HG03520 (cell line): ENCODE data around the gene KRT82.
"Not testable (repeated sequence)": the region's sequence is repeated elsewhere in the genome, so short reads cannot be mapped to it uniquely, and the experiment has no call there.

Experiments
- ATAC-seq: cut with Tn5 transposase; IDR thresholded peaks from one replicate; pipeline ENCODE4 v1.9.1; 2021; ENCODE audit warnings: mild to moderate bottlenecking, moderate library complexity; ENCODE audit not compliant: unreplicated experiment

KRT82 gene

DNA sequence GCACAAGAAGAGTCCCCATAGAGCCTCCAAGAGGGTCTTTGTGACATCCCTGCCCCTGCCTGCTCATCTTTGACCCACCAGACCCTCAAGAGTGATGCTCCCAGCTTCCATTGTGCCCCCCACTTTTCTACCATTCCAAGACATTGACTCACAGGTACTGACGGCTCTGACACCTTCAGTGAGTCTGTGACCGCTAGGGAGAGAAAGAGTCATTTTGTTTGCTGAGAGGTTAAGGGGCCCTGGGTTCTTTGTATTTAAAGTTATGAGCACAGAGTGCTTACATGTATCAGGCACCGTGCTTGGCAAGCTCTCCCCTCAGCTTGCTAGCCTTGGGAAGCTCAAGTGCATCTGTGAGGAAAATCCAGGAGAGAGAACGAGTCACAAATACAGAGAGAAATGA, 7.1 kb upstream of the KRT82 start:
- ATAC-seq: no peak

DNA sequence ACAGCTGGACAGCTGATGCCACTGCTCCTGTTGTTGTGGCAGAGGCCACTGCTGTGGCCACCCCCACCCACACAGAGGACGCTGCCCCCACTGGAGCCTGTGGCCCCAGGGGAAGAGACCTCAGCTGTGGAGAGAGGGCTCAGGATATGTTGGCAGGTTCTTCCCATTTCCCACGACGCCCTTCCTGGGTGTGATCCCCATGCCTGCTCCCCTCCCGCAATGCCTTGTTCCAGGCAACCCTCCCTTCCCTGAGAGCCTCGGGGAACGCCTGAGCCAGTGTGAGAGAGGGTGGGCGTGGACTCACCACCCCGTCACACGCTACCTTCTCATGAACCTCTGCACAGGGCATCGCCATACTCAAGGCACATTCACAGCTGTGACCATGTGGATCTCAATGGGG, 5.7 kb upstream of the KRT82 start:
- no peak for ATAC-seq

DNA sequence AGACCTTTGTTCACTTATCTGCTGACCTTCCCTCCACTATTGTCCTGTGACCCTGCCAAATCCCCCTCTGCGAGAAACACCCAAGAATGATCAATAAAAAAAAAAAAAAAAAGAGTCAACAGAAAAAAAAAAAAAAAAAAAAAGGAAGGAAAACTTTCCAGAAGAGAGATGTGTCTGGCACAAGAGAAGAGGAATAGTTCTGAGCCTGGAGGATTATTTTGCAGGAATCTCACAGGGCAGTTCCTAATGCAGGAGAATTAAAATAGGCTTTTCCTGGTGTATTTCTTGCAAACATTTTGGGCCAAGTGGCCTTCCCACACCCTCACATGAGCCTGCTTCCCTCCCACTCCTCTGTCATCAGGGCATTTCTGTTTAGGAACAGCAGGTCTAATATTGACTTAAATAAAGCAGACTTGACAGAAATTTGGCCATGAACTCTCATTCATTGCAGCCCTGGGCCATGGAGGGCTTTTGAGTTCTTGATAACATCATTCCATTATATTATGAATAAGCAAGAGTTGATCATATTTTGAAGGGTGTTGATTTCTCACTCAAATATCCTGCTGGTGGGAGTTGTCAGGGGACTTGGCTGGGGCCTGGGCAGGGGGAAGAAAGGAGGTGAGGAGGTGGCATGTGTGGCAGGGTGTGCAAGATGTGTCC, 4.6 kb upstream of the KRT82 start:
- not testable (repeated sequence) for ATAC-seq

DNA sequence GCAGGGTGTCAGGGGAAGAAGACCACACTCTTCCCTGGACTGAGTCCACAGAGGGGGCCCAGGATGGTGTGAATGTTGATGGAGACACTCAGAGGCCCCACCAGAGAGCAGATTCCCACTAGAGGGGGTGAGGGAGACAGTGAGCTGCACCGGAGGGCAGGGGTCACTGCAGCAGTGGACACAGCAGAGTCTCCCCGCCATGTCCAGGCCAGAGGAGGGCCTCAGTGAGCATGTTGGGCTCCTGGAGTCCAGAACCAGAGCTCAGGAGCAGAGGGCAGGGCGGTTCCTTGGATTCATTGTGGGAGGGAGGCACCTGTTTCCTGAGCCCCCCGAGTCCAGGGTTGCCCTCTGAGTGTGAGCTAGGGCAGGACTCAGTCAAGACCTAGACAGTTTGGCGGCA, 1.8 kb upstream of the KRT82 start:
- ATAC-seq: no peak

DNA sequence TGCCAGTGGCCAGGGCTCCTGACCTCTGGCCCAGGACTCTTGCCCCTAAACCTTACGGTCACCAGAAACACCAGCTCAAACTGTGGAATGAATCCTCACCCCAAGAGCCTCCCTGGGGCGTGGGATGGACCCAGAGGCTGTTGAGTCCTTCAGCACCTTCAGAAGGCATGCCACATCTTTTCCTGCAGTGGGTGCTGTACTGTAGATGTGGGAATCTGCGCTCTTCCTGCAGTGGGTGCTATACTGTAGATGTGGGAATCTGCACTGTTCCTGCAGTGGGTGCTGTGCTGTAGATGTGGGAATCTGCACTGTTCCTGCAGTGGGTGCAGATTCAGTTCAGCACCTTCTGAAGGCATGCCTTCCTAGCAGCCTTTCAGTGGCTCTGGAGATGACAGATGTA, 1.2 kb downstream of the KRT82 start:
- ATAC-seq: no peak

DNA sequence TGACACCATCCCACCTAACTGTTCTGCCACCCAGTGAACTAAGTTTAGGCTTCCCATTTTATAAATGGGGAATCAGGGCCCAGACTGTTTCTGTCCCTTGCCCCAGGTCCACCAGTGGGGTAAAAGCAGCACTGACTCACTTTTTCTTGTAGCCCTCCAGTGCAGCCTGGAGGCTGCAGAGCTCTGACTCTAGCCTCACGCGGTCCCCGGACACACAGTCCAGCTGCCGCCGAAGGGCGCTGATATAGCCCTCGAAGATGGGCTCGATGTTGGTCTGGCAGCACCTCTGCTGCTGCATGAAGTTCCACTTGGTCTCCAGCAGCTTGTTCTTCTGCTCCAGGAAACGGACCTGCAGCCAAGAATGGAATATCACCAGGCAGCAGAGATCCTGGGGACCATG, 2.6 kb downstream of the KRT82 start:
- ATAC-seq: no peak

DNA sequence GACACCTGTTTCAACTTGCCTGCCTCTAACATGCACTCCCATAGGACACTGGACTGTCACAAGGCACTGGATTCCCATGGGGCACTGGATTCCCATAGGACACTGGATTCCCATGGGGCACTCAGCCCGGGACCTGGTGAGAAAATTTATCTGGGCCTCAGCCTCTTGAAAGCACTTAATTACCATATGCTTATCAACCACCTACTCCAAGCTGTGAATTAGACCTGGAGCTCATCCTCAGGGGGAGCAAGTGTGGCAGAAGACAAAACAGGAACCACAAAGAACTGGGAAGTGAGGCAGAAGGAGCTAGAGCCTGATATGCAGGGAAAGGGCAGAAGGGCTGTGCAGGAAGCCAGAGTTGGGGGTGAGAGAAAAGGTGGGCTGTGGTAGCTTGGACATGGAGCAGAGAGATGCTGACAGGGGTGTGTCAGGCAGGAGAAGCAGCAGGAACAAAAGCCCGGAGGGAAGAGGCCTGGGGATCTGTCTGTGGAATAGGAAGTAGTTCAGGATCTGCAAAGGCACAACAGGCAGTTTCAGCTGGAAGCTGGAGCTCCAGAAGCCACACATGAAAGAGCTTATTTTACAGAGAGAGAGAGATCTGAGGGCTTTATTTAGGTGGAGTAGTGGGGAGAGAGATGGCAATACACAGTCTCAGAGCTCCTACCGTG, 3.1 kb downstream of the KRT82 start:
- no peak for ATAC-seq

DNA sequence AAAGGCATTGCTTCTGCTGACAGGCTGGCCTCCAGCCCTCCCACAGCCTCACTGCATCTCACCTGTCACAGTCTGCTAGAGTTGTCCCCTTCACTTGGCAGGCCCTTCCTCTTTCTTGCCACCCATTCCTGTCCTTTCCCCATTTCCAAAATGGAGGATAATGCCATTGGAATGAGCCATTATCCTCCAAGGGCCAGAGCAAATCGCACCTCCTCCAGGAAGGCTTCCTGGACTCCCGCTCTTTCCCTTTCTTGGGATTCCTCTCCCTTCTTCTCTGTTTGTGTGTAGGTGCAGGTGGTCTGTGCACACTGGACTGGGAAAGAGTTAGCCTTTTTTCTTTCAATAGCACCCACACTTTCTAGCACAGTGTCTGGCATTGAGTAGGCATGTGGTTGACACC, 3.8 kb downstream of the KRT82 start:
- no peak for ATAC-seq

DNA sequence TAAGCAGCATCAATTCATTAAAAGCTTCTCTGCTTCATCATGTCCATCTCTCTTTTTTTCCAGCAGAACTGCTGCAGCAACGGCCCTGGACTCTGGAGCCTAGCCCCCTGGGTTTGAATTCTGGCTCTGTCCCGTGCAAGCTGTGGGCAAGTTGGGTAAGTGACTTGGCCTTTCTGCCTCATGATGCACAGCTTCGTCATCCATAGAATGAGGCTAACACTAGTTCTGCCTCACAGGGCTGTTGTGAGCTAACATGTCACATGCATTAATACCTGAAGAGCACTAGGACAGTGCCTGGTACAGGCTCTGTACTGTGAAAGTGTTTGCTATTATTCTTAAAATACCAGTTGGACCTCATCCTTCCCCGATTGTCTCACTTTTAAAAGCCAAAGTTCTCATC, 4.2 kb downstream of the KRT82 start:
- no peak for ATAC-seq

DNA sequence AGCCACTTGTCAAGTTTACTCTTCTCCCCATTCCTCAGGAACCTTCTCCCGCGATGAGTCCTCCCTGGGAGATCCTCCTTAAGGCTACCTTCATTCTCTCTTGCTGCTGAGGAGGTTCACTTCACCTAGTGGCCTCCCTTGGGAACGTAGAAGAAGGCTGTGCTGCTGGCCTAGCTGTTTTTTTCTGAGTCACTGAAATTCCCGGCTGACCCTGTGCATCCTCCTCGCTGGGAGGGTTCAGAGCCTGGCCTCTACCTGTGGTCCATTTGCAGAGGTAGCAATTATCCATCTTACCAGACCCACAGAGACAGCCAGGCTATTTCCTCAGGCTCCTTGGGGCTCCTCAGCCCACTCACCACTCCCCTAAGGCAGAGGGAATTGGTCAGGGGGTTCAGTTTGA, 4.6 kb downstream of the KRT82 start:
- no peak for ATAC-seq

DNA sequence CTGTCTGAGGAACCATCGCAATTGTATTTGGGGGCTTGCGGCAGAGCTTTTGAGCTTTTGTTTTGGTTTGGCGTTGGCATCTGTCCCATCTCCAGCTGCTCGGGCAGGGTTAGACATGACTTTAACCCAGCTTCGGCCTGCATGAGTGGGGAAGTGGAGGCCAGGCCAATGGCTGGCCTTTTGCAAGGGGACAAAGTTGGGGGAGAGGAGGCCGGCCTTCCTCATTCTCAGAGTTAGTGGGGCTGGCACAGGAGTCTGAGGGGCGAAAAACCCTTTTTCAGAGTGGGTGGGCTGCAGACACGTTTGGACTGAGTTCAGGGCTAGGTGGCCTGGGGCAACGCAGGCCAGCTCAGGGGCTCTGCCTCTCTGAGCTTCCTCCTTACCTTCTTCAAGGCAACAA, 5.2 kb downstream of the KRT82 start:
- ATAC-seq: no peak

DNA sequence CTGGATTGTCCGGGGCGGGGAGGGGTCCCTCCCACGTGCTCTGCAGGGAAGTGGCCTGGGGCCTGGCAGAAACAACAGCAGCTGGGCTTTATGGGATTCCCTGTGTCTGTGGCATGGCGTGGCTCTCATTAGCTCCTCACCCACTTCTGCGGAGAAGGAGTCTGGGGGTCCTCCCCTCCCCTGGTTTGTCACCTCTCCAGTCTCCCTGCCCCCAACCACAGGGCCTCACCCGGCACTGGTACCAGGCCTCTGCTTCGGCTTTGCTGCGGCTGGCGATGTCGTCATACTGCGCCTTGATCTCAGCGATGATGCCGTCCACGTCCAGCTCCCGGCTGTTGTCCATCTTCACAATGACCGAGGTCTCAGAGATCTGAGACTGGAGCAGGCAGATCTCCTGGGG, 6.4 kb downstream of the KRT82 start:
- no peak for ATAC-seq

DNA sequence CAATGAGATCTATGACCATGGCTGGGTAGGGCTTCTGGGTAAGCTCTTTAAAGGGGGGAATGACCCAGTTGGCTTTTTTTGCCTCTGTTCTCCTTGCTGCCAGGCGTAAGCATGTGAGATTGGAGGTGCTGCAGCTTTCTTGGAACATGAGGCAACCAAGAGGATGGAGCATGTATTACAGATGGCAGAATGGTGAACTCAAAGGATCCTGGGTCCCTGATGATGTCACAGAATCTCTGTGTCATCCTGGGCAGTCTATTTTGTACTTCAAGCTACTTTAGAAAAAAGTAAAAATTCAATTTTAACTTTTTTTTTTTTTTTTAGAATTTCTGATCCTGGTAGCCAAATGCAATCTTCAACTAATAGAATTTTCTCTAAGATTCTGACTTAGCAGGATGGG, 8.0 kb downstream of the KRT82 start:
- no peak for ATAC-seq

DNA sequence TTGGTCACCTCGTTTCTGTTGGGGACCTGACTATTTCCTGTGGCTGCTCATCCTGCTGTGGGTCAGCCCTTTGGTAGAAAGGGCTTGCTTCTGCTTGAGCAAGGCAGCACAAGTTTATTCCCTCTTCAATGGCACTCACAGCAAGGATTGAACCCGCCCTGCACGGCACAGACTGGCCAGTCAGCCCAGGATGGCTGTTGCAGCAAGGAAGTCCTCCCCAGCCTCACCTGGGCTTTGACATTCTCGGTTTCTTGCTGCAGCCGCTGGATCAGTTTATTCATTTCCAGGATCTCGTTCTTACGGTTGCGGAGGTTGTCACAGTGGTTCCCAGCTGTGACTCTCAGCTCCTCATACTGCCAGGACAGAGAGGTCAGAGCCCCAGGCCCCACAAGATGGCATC, 9.5 kb downstream of the KRT82 start:
- no peak for ATAC-seq

DNA sequence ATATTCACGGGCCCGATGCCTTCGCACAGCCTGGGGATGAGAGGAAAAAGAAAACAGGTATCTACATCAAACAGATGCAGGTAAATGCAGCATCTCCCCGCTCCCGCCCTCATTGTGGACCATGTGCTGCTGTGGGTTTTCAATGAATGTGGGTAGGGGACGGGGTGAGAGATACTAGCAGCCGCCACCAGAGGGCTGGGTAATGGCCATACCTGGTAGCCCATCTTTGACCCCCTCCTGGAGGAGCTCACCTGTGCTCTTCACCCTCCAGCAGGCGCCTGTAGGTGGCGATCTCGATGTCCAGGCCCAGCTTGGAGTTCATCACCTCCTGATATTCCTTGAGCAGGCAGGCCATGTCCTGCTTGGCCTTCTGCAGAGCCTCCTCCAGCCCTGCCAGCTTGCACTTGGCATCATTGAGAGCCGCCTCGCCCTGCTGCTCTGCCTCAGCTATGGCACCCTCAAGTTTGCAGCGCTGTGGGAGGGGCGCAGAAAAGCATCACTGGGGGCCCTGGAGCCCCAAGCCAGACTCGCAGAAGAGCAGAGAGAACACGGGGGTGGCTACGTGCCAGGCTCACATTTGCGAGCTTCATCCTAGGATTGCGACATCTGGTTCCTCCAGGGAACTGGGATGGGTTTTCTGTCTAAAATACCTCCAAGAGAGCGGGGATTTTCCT, 10.2 kb downstream of the KRT82 start:
- ATAC-seq: no peak

DNA sequence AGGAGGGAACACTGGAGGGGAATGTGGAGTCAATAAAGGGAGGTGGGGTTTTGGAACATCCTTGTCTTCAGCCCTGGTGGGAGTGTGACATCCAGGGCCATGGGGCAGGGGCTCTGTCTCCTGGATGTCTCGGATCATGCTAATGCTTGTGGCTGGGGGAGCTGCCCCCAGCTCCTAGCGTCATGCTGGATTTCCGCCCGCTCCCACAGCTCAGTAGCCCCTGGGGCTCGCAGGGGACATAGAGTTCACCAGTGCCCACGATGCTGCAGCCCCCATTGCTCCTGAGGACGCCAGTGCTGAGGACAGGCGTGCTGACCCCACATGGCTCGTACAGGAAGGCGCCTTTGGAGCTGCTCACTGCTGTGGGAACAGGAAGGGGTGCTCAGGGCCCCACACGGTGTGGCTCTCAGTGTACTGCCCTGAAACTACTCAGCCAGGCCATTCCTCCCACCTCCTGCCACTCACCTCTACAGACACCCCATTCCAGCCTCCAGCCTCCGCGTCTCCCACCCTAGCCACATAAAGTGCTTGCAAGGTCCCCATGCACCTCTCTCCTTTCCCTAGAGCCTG, 11.2 kb downstream of the KRT82 start:
- no peak for ATAC-seq

DNA sequence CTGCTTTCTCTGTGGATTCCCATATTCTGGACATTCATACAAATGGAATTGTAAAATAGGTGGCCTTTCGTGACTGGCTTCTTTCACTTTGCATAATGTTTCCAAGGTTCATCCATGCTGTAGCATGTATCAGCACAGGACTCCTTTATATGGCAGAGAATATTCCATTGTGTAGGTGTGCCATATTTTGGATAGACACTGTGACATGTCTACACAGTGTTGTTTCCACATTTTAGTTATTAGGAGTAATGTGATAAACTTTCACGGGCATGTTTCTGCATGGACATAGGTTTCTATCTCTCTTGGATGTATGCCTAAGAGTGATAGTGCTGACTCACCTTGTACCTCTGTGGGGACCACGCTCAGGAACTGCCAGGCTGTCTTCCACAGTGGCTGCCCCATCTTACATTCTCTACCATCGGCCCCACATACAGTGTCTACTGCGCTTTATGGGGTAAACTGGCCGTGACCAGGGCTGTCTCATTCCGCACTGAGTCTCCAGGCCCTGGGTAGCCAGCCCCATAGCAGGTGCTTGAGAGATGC, 13.6 kb downstream of the KRT82 start:
- ATAC-seq: no peak

DNA sequence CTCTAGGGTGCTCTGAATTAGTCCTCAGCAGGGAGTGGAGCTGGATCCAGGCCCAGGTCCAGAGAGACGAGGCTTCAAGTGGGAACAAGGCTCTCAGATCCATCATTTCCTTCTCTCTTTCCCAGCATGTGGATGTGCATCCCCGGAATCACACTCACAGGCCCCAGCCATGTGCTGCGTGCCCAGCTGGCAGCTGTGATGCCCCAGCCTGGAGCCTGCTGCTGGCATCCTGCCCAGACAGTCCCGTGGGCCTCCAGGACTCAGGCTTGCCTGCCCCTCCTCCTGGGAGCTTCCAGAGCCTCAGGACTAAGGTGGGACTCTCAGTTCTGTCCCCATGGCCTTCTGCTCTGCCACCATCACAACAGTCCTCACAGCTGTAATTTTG, 14.5 kb downstream of the KRT82 start:
- ATAC-seq: no peak

DNA sequence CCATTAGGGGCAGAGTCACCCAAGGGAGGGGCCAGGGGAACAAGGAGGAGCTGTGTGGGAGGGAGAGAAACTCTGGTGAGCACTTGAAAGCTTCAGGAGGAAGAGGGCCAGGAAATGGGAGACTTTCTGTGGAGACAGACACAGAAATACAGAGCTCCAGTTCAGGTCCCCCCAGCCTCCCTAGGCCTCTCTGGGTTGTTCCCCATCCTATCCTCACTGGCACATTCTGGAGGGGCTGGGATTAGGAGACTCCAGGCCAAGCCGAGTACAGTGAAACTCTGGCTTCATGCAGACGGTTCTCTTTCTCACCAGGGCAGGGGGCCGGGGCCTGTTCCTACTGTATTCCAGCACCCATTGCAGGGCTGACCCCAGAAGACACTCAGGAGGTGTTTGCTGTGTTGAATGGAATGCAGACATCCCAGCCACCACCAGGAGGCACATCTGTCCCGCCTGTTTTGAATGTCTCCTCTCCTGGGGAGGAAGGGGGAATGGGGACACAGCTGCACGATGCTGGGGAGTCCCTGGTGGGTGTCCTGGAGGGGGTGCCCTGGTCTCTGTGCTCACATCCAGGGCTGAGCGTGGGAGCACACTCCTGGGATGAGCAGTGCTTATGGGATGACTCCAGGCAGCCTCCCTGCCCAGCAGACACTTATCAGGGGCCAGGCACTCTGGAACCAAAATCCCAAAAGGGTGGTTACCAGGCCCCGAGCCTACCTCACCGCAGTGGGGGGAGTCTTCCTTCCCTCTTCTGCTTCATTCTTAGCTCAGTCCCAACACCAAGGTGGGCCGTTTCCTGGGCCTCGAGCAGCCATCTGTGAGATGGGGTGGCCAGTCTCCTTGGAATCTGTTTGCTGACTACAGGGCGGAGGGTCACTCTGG, 15.2 kb downstream of the KRT82 start:
- ATAC-seq: no peak

DNA sequence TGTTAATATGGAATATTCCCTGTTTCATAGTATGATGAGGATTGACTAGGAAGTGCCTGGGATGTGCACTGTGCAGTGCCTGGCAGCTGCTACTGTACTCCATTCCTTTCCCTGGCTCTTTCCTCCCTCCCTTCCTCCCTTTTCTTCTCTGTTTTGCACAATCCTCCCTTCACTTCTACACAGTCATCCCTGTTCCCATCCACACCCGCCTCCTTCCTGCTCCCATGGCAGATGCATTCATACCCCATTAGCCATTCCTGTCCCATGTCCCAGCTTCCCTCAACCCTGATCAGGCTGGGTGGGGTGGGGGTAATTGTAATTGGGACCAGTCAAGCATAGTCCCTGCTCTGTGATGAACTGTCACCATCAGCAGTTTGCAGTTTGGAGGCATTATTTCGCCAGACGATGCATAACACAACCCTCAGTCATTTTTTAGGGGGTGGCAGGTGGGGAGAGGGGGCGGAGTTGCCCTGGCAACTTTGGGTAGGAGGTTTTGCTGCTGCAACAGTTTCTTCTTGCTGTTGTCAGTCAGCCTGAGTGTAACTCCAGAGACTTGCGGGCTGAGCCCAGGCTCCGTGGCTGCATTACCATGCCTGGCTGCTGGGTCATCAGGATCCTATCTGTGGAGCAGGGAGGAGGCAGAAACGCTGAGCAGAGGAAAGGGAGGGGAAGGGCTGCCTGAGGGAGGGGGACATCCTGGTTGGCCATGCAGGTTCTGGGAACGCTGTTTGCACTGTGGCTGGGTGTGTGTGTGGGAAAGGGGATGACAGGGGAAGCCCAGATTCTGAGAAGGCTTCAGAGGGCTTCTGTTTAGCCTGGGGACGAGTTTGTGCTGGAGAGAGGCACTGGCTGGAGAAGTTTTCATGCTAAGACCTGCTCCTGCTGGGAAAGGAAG, 16.6 kb downstream of the KRT82 start:
- no peak for ATAC-seq
